ENCODE data around the gene ALG12. TPM values are rescaled to one million over a fixed set of nuclear protein-coding genes. Genes with fewer than 3 reads are reported as not detected.
"Not testable (repeated sequence)": the region's sequence is repeated elsewhere in the genome, so short reads cannot be mapped to it uniquely, and the experiment has no call there.

Gene ALG12
- total RNA-seq, 2 experiments from 2014 or later, result 16.3 to 17.4 TPM

DNA sequence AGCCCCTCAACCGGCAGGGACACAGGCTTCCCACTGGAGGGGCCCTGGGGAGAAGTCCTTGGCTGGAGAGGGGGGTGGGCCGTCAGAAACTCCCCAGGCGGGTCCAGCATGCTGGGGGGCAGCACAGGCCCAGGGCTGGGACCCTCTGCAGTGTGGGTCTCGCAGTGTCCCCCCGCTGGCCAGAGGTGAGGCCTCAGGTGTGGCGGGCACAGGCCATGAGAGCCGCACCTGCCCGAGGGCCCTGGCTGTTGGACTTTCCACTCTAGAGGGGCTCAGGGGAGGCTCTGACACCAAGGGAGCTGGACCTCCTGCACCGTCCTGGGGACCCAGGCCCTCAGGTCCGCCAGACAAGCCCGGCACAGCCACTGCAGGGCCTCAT, 31.7 kb upstream of the ALG12 start:
- H3K9me3 Mint-ChIP-seq (ENCODE audit: insufficient read depth), result peaks cover 3% of the 10 kb centered on the region
- H3K36me3 Mint-ChIP-seq (ENCODE audit: low read depth), result no peaks in the 10 kb centered on the region
- no peak overlapping the region for H3K27ac Mint-ChIP-seq
- no peaks in the 10 kb centered on the region for H3K27me3 Mint-ChIP-seq (ENCODE audit: low read depth)
- ChIA-PET POLR2A (no interaction called here), CTCF (no interaction called here)
- peaks cover 12% of the 10 kb centered on the region for H3K4me1 Mint-ChIP-seq (ENCODE audit: low read depth)
- DNase-seq, result no peak
- no peak for ATAC-seq
- H3K4me3 Mint-ChIP-seq, result no peak overlapping the region

DNA sequence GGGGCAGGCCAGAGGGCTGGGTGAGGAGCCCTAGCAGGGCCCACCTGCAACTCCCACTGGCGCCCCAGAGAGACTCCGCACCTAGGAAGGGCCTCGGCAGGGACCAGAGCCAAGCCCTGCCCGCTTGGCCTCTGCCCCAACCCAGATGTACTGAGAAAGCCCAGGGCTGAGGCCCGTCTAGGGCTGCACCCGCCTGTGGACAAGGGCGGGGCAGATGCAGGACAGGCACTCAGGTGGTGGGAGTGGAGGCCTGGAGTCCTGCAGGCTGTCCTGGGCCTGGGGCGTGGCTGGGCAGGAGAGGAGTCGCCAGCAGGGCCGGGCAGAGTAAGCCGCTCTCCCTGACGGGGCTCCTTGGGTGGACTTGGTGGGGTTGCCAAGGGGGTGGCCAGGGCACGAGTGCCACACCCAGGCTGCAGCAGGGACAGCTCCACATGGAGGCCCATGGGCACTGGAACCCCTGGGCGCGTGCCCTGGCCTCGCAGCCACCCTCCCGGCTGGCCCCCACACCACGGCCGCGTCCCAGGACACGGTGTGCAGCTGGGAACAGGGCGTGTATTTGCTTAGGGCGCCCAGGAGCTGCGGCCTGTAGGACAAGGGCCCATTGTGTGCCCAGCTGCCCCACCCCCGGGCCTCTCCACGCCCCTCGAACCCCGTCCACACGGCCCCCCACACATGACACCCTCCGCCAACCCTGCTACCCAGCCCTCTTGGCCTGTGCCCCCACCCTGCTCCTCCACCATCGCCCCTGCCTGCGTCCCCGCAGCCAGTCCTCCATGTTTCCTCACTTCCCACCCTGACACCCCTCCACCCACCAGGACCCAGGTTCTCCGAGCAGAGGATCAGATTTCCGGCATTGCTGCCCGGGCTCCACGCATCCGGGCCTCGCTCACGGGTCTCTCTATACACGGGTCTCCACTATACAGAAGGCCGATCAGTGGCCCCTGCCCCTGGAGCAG, 31.0 kb upstream of the ALG12 start:
- peaks cover 3% of the 10 kb centered on the region for H3K9me3 Mint-ChIP-seq (ENCODE audit: insufficient read depth)
- no peaks in the 10 kb centered on the region for H3K27me3 Mint-ChIP-seq (ENCODE audit: low read depth)
- H3K4me1 Mint-ChIP-seq (ENCODE audit: low read depth), result peaks cover 12% of the 10 kb centered on the region
- no peak for ATAC-seq
- POLR2A ChIA-PET, result no interaction called here
- no peaks in the 10 kb centered on the region for H3K36me3 Mint-ChIP-seq (ENCODE audit: low read depth)
- CTCF ChIA-PET, result no interaction called here
- H3K27ac Mint-ChIP-seq, result no peak overlapping the region
- H3K4me3 Mint-ChIP-seq, result no peak overlapping the region
- no peak for DNase-seq

DNA sequence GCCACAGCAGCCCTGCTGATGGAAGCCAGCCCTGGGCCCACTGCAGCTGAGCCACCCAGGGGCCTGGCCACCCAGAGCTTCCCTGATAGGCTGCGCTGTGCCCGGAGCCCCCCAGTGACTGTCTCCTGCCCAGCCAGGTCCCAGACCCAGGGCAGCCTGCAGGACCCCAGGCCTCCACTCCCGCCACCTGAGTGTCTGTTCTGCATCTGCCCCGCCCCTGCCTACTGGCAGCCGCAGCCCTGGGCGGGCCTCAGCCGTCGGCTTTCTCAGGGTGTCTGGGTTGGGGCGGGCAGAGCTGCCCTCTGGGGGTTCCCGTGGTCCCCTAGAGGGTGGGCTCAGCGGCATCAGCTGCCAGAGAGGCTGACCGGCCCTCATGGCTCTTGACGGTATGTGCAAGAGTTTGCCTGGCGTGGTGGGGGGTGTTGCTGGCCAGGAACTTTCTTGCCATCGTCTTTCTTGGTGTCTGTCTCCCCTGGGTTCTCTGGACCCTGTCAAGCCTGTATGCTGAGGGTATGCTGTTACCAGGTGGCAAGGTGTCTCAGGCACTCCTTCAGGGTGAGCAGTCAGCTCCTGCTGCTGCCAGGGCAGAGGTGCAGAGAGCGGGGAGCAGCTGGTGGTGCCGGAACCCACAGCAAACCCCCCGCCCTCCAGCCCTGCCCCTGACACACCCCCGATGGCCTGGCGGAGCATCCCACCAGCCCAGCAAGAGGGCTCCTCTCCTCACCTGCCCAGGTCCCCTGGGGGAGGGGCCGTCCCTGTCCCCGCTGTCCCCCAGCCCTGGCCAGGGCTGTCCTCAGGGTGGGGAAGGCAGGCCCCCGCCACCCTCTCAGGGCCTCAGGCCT, 30.1 kb upstream of the ALG12 start:
- Mint-ChIP-seq H3K4me1 (ENCODE audit: low read depth) (peaks cover 12% of the 10 kb centered on the region), H3K9me3 (ENCODE audit: insufficient read depth) (peaks cover 3% of the 10 kb centered on the region), H3K27me3 (ENCODE audit: low read depth) (no peaks in the 10 kb centered on the region), H3K36me3 (ENCODE audit: low read depth) (no peaks in the 10 kb centered on the region), H3K27ac (no peak overlapping the region), H3K4me3 (no peak overlapping the region)
- ChIA-PET POLR2A (interaction anchor here (1.8 kb wide), 1 partner anchor 12 kb away, joined by 9 read pairs; the partner anchor contains the start of gene PIM3), CTCF (no interaction called here)
- DNase-seq, result no peak
- ATAC-seq, result no peak

DNA sequence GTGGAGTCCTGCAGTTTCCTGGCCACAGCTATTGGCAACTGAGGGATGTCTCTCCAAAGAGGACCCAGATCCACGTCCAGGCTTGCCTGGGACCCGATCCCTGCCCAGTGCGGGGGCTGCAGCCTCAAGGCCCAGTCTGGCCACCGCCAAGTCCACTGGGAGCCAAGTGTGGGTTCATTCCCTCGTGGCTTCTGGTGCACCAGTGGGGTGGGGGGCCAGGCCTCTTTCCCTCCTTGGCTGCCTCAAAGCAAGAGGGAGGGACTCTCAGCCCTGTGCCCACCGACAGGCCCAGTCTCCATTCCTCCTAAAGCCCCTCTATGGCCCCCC, 29.0 kb upstream of the ALG12 start:
- Mint-ChIP-seq H3K4me1 (ENCODE audit: low read depth) (peaks cover 12% of the 10 kb centered on the region), H3K36me3 (ENCODE audit: low read depth) (no peaks in the 10 kb centered on the region), H3K4me3 (no peak overlapping the region), H3K27me3 (ENCODE audit: low read depth) (no peaks in the 10 kb centered on the region), H3K9me3 (ENCODE audit: insufficient read depth) (peaks cover 3% of the 10 kb centered on the region), H3K27ac (no peak overlapping the region)
- CTCF ChIA-PET, result no interaction called here
- ATAC-seq (no peak), DNase-seq (no peak)
- POLR2A ChIA-PET, result interaction anchor here (1.8 kb wide), 1 partner anchor 13 kb away, joined by 9 read pairs; the partner anchor contains the start of gene PIM3

DNA sequence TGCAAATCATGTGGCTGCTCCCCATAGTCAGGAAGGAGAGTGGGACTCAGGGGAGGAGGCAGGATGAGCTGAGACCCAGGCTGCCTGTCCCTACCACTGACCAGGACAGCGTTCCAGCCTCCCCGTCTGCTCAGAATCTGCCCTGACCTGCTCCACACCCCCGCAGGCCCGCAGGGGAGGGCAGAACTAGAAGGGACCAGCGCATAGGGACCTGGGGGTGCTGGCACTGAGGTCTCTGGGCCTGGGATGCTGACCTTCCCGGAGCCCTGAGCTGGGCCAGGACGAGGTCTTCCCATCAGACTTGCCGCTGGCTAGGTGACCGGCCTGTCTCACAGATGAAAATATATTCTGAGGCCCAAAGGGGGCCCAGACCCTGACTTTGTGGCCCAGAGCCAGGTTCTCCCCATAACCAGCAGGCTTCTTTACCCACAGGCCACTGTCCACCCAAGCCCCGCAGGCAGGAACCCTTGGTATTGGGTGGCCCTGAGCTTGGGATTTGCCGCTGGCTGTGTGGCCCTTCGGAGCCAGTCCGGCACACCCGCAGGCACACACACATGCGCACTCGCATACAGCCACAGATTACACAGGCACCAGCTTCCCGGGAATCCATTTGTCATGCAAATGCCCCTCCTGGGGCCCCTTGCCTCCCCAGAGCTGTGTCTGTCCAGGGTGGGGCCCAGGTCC, 28.5 kb upstream of the ALG12 start:
- H3K27ac Mint-ChIP-seq, result no peak overlapping the region
- H3K27me3 Mint-ChIP-seq (ENCODE audit: low read depth), result no peaks in the 10 kb centered on the region
- peaks cover 12% of the 10 kb centered on the region for H3K4me1 Mint-ChIP-seq (ENCODE audit: low read depth)
- ChIA-PET CTCF (no interaction called here), POLR2A (interaction anchor here (1.8 kb wide), 1 partner anchor 13 kb away, joined by 9 read pairs; the partner anchor contains the start of gene PIM3)
- DNase-seq (no peak), ATAC-seq (no peak)
- no peaks in the 10 kb centered on the region for H3K36me3 Mint-ChIP-seq (ENCODE audit: low read depth)
- H3K4me3 Mint-ChIP-seq, result no peak overlapping the region
- peaks cover 3% of the 10 kb centered on the region for H3K9me3 Mint-ChIP-seq (ENCODE audit: insufficient read depth)

DNA sequence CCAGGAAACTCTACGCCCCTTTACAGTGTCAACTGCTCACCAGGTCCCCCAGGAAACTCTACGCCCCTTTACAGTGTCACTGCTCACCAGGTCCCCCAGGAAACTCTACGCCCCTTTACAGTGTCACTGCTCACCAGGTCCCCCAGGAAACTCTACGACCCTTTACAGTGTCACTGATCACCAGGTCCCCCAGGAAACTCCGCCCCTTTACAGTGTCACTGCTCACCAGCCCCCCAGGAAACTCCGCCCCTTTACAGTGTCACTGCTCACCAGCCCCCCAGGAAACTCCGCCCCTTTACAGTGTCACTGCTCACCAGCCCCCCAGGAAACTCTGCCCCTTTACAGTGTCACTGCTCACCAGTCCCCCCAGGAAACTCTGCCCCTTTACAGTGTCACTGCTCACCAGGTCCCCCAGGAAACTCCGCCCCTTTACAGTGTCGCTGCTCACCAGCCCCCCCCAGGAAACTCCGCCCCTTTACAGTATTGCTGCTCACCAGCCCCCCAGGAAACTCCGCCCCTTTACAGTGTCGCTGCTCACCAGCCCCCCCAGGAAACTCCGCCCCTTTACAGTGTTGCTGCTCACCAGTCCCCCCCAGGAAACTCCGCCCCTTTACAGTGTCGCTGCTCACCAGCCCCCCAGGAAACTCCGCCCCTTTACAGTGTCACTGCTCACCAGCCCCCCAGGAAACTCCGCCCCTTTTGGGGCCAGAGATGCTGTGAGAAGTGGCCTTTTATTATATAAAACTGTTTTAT, 27.0 kb upstream of the ALG12 start:
- POLR2A ChIA-PET, result interaction anchor here (0.6 kb wide), 1 partner anchor 663 kb away, joined by 3 read pairs; no protein-coding TSS in a partner anchor
- peaks cover 12% of the 10 kb centered on the region for H3K4me1 Mint-ChIP-seq (ENCODE audit: low read depth)
- ATAC-seq; CTCF ChIA-PET; H3K4me3 Mint-ChIP-seq; H3K9me3 Mint-ChIP-seq (ENCODE audit: insufficient read depth); H3K36me3 Mint-ChIP-seq (ENCODE audit: low read depth); H3K27me3 Mint-ChIP-seq (ENCODE audit: low read depth): not testable (repeated sequence)
- peak; percentile 72 for DNase-seq
- H3K27ac Mint-ChIP-seq, result peak overlapping the region; percentile 80

DNA sequence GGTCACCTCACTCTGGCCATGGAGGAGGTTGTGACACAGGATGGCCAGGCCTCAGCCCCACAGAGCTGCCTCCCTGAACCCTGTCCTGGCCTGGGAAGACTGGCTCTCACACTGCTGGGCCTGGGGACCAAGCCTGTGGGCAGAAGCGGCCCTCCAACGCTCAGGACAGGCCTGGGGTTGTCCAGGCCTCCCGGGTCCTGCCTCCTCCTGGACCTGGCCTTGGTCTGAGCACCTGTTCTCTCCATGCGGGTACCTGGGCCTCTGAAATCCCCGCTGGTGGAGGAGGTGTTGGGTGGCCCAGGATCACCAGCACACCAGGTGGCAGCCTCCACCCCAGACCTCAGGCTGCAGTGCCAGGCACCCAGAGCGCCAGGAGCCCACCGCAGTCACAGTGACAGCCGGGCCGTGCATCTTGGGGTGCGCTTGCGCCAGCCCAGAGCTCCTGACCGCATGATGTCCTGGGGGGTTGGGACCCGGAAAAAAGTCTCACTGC, 26.2 kb upstream of the ALG12 start:
- no peak overlapping the region for H3K4me3 Mint-ChIP-seq
- peak overlapping the region; percentile 64 for H3K27ac Mint-ChIP-seq
- peaks cover 12% of the 10 kb centered on the region for H3K4me1 Mint-ChIP-seq (ENCODE audit: low read depth)
- no peaks in the 10 kb centered on the region for H3K36me3 Mint-ChIP-seq (ENCODE audit: low read depth)
- CTCF ChIA-PET, result no interaction called here
- H3K9me3 Mint-ChIP-seq (ENCODE audit: insufficient read depth), result peaks cover 3% of the 10 kb centered on the region
- no peak for ATAC-seq
- no peaks in the 10 kb centered on the region for H3K27me3 Mint-ChIP-seq (ENCODE audit: low read depth)
- DNase-seq, result no peak
- POLR2A ChIA-PET, result no interaction called here

DNA sequence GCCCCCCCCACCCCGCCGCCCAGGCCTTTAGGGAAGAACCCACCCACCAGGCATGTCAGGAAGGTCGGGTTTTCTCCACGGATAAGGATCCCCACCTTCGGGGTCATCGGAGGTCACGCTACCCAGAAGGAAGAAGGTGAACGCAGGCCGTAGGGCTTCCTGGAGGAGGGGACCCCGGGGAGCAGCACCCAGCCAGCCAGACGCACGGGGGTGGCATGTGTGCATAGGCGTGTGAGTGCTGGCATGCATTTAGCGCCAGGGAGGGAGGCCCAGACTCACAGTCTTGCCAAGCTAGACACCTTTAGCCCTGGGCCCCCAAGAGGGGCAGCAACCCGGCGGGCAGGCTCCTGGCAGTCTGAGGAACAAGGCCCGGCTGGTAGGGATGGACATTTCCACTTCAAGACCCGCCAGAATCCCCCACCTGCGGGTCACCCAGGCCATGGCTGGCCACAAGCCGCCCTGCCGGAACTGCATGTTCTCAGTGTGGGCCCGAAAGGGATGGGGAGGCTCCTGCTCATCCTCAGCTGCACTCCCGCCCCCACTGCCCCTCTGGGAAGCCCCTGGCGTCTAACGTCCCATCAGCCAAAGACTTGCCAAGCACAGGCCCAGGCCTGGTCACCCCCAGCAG, 25.6 kb upstream of the ALG12 start:
- Mint-ChIP-seq H3K36me3 (ENCODE audit: low read depth) (no peaks in the 10 kb centered on the region), H3K4me3 (no peak overlapping the region), H3K27ac (no peak overlapping the region), H3K9me3 (ENCODE audit: insufficient read depth) (peaks cover 3% of the 10 kb centered on the region), H3K27me3 (ENCODE audit: low read depth) (no peaks in the 10 kb centered on the region), H3K4me1 (ENCODE audit: low read depth) (peaks cover 12% of the 10 kb centered on the region)
- ChIA-PET POLR2A (no interaction called here), CTCF (no interaction called here)
- DNase-seq (no peak), ATAC-seq (no peak)

DNA sequence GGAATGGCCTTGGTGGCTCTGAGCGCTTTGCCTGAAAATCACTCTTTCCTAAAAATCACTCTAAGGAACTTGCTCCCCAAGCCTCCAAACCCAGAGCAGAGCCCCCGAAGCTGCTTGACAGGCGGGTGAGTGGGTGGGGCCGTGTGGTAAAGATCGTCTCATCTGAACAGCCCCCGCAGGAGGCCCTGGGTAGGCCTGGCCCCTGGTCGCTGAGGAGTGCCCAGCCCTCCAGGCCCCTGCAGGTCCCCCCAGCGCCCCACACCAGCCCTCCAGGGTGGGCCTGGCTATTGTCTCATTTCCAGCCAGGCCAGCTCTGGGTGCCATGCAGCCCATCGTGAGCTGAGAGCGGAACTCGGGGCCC, 25.1 kb upstream of the ALG12 start:
- Mint-ChIP-seq H3K27me3 (ENCODE audit: low read depth) (no peaks in the 10 kb centered on the region), H3K4me3 (no peak overlapping the region), H3K27ac (no peak overlapping the region), H3K36me3 (ENCODE audit: low read depth) (no peaks in the 10 kb centered on the region), H3K9me3 (ENCODE audit: insufficient read depth) (peaks cover 3% of the 10 kb centered on the region), H3K4me1 (ENCODE audit: low read depth) (peaks cover 12% of the 10 kb centered on the region)
- ATAC-seq, result no peak
- CTCF ChIA-PET, result no interaction called here
- no peak for DNase-seq
- POLR2A ChIA-PET, result no interaction called here

DNA sequence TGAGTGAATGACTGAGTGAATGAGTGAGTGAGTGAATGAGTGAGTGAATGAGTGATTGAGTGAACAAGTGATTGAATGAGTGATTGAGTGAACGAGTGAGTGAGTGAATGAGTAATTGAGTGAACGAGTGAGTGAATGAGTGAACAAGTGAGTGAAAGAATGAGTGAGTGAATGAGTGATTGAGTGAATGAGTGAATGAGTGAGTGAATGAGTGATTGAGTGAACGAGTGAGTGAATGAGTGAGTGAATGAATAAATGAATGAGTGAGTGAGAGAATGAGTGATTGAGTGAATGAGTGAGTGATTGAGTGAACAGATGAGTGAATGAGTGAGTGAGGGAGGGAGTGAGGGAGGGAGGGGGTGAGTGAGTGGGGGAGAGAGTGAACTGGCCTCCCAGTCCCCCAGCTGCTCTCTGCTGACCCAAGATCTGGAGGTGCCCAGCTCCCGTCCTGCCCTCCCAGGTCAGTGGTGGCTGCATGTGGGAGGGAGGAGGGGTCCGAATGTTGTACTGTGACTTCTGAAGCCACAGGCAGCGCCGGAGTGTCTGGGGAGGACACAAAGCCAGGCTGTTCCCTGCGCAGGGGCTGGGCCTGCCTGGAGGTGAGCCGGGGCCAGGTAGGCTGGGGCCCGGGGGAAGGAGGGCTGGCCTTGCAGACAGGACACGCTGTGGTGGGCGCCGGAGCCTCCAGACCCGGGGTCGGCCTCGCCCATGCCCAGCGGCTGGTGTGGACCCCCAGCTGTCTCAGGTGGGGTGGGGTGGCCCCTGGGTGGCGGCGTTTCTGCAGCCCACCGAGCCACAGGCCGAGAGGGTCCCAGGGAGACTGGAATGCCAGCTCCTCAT, 24.5 kb upstream of the ALG12 start:
- peak; percentile 15 for ATAC-seq
- ChIA-PET POLR2A (no interaction called here), CTCF (no interaction called here)

More for the DNA sequence above, 24.5 kb upstream of the ALG12 start:
- Mint-ChIP-seq H3K9me3 (ENCODE audit: insufficient read depth) (peaks cover 3% of the 10 kb centered on the region), H3K27ac (no peak overlapping the region), H3K36me3 (ENCODE audit: low read depth) (no peaks in the 10 kb centered on the region), H3K4me1 (ENCODE audit: low read depth) (peaks cover 12% of the 10 kb centered on the region), H3K27me3 (ENCODE audit: low read depth) (no peaks in the 10 kb centered on the region), H3K4me3 (no peak overlapping the region)
- no peak for DNase-seq

Data from activated CD8-positive, alpha-beta T cell treated with anti-CD3 and anti-CD28 coated beads, Interleukin-2, amount 10 ng/mL, durations not matched to agents 7 days and 5 days (primary cell).